Measurements from ENCODE around the gene LIAS. TPM values are rescaled to one million over a fixed set of nuclear protein-coding genes. Genes with fewer than 3 reads are reported as not detected.

Gene LIAS
- total and polyA plus RNA-seq, 12 donors, result 12.7 to 32.4 (median 26.0) TPM

- H3K4me1 ChIP-seq, result peaks cover 0 to 31% (median 21%) of the 10 kb centered on the region in 9 donors
- H3K4me3 ChIP-seq, result peak within 1 kb of the TSS; percentile 74 to 98 (median 88)
- peak within 1 kb of the TSS; percentile 92 to 99 (median 96) for H3K27ac ChIP-seq
- peak in 5 of 9 donors; percentile 2 to 36 (median 26) for TF ChIP-seq CTCF (IDR thresholded peaks at IDR 0.05)
- 0% methylated on average over 72 to 73 of the region's 73 CpGs for WGBS, 2 donors
- peaks cover 0 to 7% (median 0%) of the 10 kb centered on the region in 11 donors for H3K9me3 ChIP-seq
- peaks cover 0 to 17% (median 3%) of the 10 kb centered on the region in 9 donors for H3K36me3 ChIP-seq
- intact Hi-C loops (cut with DNase I), result loop anchor here in 8 of 10 donors (1.0 to 5.0 kb wide), 9 partner anchors 24 to 450 kb away; partner anchors contain the start of genes SMIM14 (in 5 of the 8), PDS5A (in 4 of the 8) and UBE2K (in 1 of the 8)
- no peaks in the 10 kb centered on the region for H3K27me3 ChIP-seq
- peak; percentile 96 to 97 for DNase-seq
- peak; percentile 98 to 100 (median 99) for ATAC-seq
Measured at GRCh38 chr4:39527296-39528060, 68.6 kb downstream of the LIAS start, which contains the start of gene UGDH. Gene UGDH, minus strand, starts transcription at chr4:39527439. Its CDS starts 5,927 bp downstream, at chr4:39521512.

DNA sequence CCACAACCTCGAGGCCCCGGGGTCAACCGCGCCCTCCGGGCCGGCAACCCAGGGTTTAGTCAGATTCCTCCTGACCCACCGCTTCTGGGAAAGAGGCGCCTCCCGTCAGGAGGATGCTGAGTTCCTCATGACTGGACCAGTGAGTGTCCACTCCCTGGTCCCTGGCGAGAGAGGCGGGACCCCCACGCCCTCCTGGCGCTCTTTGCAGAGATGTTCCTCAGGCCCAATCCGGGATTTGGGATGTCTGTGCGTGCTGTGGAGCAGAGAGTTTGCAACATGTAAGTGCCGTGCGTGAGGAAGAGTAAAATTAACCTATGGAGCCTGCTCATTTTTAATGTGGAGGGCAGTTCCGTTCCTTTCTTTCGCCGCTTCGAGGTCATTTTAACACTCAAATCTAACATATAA, 69.2 kb downstream of the LIAS start:
- no peak for DNase-seq

More for the DNA sequence above, 69.2 kb downstream of the LIAS start:
- Histone ChIP-seq H3K4me3 (peak overlapping the region; percentile 74 to 98 (median 88)), H3K9me3 (peaks cover 0 to 7% (median 0%) of the 10 kb centered on the region in 11 donors), H3K36me3 (peaks cover 0 to 23% (median 3%) of the 10 kb centered on the region in 9 donors), H3K27ac (peak overlapping the region; percentile 92 to 99 (median 96)), H3K4me1 (peaks cover 0 to 29% (median 21%) of the 10 kb centered on the region in 9 donors), H3K27me3 (no peaks in the 10 kb centered on the region)
- intact Hi-C loops (cut with DNase I), result loop anchor here in 5 of 10 donors (1.0 to 5.0 kb wide), 5 partner anchors 23 to 449 kb away; partner anchors contain the start of genes PDS5A (in 4 of the 5), SMIM14 (in 1 of the 5) and UBE2K (in 1 of the 5)
- ATAC-seq, result peak; percentile 28 to 68 (median 52)
- WGBS, 2 donors, result 0 to 1% methylated on average over 17 to 21 of the region's 21 CpGs
- TF ChIP-seq CTCF (IDR thresholded peaks at IDR 0.05), result no peak

Small RNAs within 50 kb of the gene (microRNA-seq; reads per million reads assigned to microRNA genes)
- gene MIR5591, result 0 reads per million in 2 donors

Other genes starting within 250 kb of the LIAS start
- 10 to 100 TPM; 18.4 to 31.0 (median 24.8) TPM for gene RFC1, start 92.7 kb upstream of the LIAS start, total RNA-seq
- 1 to 10 TPM; 5.7 to 9.5 TPM for gene RFC1, start 92.7 kb upstream of the LIAS start, polyA plus RNA-seq
- gene KLB, start 52.1 kb upstream of the LIAS start, total RNA-seq, result under 1 TPM in 6 of 10 donors, not detected in 4; 0.08 to 0.53 (median 0.24) TPM
- under 1 TPM; 0.19 to 0.29 TPM for gene KLB, start 52.1 kb upstream of the LIAS start, polyA plus RNA-seq
- 1,000 to 10,000 TPM in 1 of 10 donors, 100 to 1,000 TPM in 9; 546 to 1,064 (median 776) TPM for gene RPL9, start 134 bp upstream of the LIAS start, total RNA-seq
- gene RPL9, start 134 bp upstream of the LIAS start, polyA plus RNA-seq, result 1,000 to 10,000 TPM; 1,329 to 1,826 TPM
- 10 to 100 TPM; 10.8 to 27.3 (median 12.5) TPM for gene UGDH, start 68.4 kb downstream of the LIAS start, total RNA-seq
- 1 to 10 TPM; 3.1 to 6.1 TPM for gene UGDH, start 68.4 kb downstream of the LIAS start, polyA plus RNA-seq
- 10 to 100 TPM in 9 of 10 donors, 1 to 10 TPM in 1; 9.3 to 15.2 (median 11.8) TPM for gene SMIM14, start 179.8 kb downstream of the LIAS start, total RNA-seq
- gene SMIM14, start 179.8 kb downstream of the LIAS start, polyA plus RNA-seq, result 1 to 10 TPM; 5.4 to 5.6 TPM
- 10 to 100 TPM; 52.9 to 74.0 (median 57.7) TPM for gene UBE2K, start 239.1 kb downstream of the LIAS start, total RNA-seq
- gene UBE2K, start 239.1 kb downstream of the LIAS start, polyA plus RNA-seq, result 10 to 100 TPM; 24.0 to 30.4 TPM

All from heart right ventricle (tissue), 16 donors.